ENCODE measurements around the gene SERTM2.

SERTM2 gene

GRCh38 chrX:111511477-111511876 lies at the start of gene SERTM2:
TSS of gene SERTM2 (plus strand) at chrX:111511645. CDS start at chrX:111518858, 7,213 bp downstream.
- ChIA-PET CTCF (no interaction called here), POLR2A (no interaction called here)
- peak; percentile 5 for DNase-seq (ENCODE audit: extremely low spot score)
- TF ChIP-seq, protein P1, sequence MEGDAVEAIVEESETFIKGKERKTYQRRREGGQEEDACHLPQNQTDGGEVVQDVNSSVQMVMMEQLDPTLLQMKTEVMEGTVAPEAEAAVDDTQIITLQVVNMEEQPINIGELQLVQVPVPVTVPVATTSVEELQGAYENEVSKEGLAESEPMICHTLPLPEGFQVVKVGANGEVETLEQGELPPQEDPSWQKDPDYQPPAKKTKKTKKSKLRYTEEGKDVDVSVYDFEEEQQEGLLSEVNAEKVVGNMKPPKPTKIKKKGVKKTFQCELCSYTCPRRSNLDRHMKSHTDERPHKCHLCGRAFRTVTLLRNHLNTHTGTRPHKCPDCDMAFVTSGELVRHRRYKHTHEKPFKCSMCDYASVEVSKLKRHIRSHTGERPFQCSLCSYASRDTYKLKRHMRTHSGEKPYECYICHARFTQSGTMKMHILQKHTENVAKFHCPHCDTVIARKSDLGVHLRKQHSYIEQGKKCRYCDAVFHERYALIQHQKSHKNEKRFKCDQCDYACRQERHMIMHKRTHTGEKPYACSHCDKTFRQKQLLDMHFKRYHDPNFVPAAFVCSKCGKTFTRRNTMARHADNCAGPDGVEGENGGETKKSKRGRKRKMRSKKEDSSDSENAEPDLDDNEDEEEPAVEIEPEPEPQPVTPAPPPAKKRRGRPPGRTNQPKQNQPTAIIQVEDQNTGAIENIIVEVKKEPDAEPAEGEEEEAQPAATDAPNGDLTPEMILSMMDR (IDR thresholded peaks at IDR 0.05; ENCODE audit: control extremely low read depth, extremely low read depth, low read depth, missing control alignments): no peak

GRCh38 chrX:111465669-111466068 lies 45.8 kb upstream of the SERTM2 start:
- no peak for DNase-seq (ENCODE audit: extremely low spot score)
- ChIA-PET POLR2A (no interaction called here), CTCF (no interaction called here)

GRCh38 chrX:111467896-111468295 lies 43.5 kb upstream of the SERTM2 start:
- TF ChIP-seq, protein P1 (IDR thresholded peaks at IDR 0.05; ENCODE audit: control extremely low read depth, extremely low read depth, low read depth, missing control alignments): no peak
- DNase-seq (ENCODE audit: extremely low spot score): no peak
- ChIA-PET POLR2A (no interaction called here), CTCF (interaction anchor here (1.2 kb wide), 1 partner anchor 22 kb away, joined by 3 read pairs; no protein-coding TSS in a partner anchor)

More at GRCh38 chrX:111465669-111466068, 45.8 kb upstream of the SERTM2 start:
- TF ChIP-seq, protein P1 (IDR thresholded peaks at IDR 0.05; ENCODE audit: control extremely low read depth, extremely low read depth, low read depth, missing control alignments): no peak

DNA sequence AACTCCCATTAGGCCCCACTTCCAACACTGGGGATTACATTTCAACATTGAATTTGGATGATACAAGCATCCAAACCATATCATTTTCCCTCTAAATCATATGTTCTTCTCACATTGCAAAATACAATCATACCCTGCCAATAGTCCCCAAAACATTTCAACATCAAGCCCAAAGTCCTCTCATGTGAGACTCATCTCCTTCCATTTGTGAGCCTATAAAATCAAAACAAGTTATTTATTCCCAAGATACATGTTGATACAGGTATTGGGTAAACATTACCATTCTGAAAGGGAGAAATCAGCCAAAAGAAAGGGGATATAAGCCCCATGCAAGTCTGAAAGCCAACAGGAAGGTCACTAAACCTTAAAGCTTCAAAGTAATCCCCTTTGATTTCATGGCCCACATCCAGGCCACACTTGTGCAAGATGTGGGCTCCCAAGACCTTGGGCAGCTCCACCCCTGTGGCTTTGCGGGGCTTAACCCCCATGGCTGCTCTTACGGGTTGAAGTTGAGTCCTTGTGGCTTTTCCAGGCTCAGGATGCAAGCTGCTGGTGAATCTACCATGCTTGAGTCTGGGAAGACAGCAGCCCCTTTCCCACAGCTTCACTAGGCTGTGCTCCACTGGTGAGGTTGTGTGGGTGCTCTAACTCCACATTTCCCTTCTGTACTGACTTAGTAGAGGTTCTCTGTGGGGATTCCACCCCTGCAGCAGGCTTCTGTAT lies 40.6 kb upstream of the SERTM2 start:
- ChIA-PET POLR2A (no interaction called here), CTCF (interaction anchor here (1.5 kb wide), 1 partner anchor 26 kb away, joined by 3 read pairs; no protein-coding TSS in a partner anchor)
- TF ChIP-seq, protein P1 (IDR thresholded peaks at IDR 0.05; ENCODE audit: control extremely low read depth, extremely low read depth, low read depth, missing control alignments): no peak
- DNase-seq (ENCODE audit: extremely low spot score): no peak

DNA sequence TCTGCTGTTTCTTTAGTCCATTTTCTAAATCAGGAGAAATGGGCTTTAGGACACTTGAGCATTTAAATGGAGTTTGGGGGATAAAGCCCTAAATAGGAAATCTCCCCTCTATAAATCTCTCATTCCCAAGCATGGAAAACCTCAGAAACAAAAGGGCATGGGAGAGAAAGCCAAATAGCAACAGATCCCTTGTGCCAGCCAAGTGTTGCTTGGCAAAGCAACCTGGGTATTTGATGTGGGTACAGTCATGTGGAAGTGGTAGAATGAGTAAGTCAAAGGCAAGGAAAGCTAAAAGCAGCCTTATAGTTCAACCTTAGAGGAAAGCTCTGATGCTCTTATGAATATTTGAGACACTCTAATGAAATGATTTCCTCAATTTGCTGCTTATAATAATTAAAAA lies 29.5 kb upstream of the SERTM2 start:
- TF ChIP-seq, protein P1 (IDR thresholded peaks at IDR 0.05; ENCODE audit: control extremely low read depth, extremely low read depth, low read depth, missing control alignments): no peak
- DNase-seq (ENCODE audit: extremely low spot score): no peak
- CTCF ChIA-PET: no interaction called here
- POLR2A ChIA-PET: no interaction called here

- POLR2A ChIA-PET: no interaction called here
- TF ChIP-seq, protein P1 (IDR thresholded peaks at IDR 0.05; ENCODE audit: control extremely low read depth, extremely low read depth, low read depth, missing control alignments): no peak
- CTCF ChIA-PET: interaction anchor here (0.8 kb wide), 1 partner anchor 9 kb away, joined by 4 read pairs; no protein-coding TSS in a partner anchor
- no peak for DNase-seq (ENCODE audit: extremely low spot score)
These were observed 28.3 kb upstream of the SERTM2 start for GRCh38 chrX:111483135-111483534.

All from GM10248 (cell line).